WTC11 (cell line): Measurements from ENCODE around the gene HES3. TPM values are rescaled to one million over a fixed set of nuclear protein-coding genes. Genes with fewer than 3 reads are reported as not detected.
A peak's percentile ranks its signal among the peaks of the same experiment; 100 is the strongest.

ENCODE experiments used
- ATAC-seq: fragments of 200-7000 bp; cut with Tn5 transposase; 2 replicates; pipeline ENCODE4 v1.10.0; 2021; ENCODE audit warnings: mild to moderate bottlenecking, moderate library complexity
- CTCF ChIA-PET: fragments of 300-600 bp; sonication (Branson Sonifier 250); formaldehyde crosslinking; loops from one replicate; lab custom pipeline; 2021; ENCODE audit warnings: antibody characterized with exemption; lab: Charles Lee
- POLR2A ChIA-PET: fragments of 350-600 bp; sonication (Branson Sonifier 250); formaldehyde crosslinking; loops from one replicate; lab custom pipeline; 2021; ENCODE audit warnings: antibody characterized with exemption; lab: Charles Lee
- DNase-seq: peaks from one replicate; pipeline ENCODE4 v3.0.0; 2021; ENCODE audit warnings: low spot score
- H3K27ac Mint-ChIP-seq: 2 replicates; pipeline ENCODE4 v1.8.0; 2021; ENCODE audit warnings: mixed read lengths
- H3K27me3 Mint-ChIP-seq: 2 replicates; pipeline ENCODE4 v1.8.0; 2021; ENCODE audit warnings: low read depth, mild to moderate bottlenecking, moderate library complexity, mixed read lengths
- H3K36me3 Mint-ChIP-seq: 2 replicates; pipeline ENCODE4 v1.8.0; 2021; ENCODE audit warnings: mixed read lengths
- H3K4me1 Mint-ChIP-seq: 2 replicates; pipeline ENCODE4 v1.8.0; 2022; ENCODE audit warnings: mixed read lengths
- H3K4me3 Mint-ChIP-seq: 2 replicates; pipeline ENCODE4 v1.8.0; 2021; ENCODE audit warnings: mild to moderate bottlenecking, moderate library complexity, mixed read lengths
- H3K9me3 Mint-ChIP-seq: 2 replicates; pipeline ENCODE4 v1.8.0; 2021; ENCODE audit warnings: mixed read lengths
- ATF2 ChIP-seq: sonication (generic); formaldehyde crosslinking; IDR thresholded peaks from 2 replicates; pipeline ENCODE4 v1.8.1; 2022; ENCODE audit warnings: low read depth, missing genetic modification reagents, borderline replicate concordance
- CREM ChIP-seq: sonication (generic); formaldehyde crosslinking; IDR thresholded peaks from 2 replicates; pipeline ENCODE4 v1.8.1; 2022; ENCODE audit warnings: mild to moderate bottlenecking, missing genetic modification reagents, moderate library complexity
- CTCF ChIP-seq: fragments of 200-600 bp; IDR thresholded peaks from 2 replicates; pipeline ENCODE4 v1.8.0; 2022; ENCODE audit warnings: antibody characterized with exemption
- E2F5 ChIP-seq: sonication (generic); formaldehyde crosslinking; IDR thresholded peaks from 2 replicates; pipeline ENCODE4 v1.8.1; 2022; ENCODE audit warnings: mild to moderate bottlenecking, moderate library complexity, missing genetic modification reagents
- EMX1 ChIP-seq: fragments of 250-450 bp; sonication (Bioruptor Pico); IDR thresholded peaks from 2 replicates; pipeline ENCODE4 v1.8.0; 2021; ENCODE audit warnings: mild to moderate bottlenecking
- FOXK1 ChIP-seq: sonication (generic); formaldehyde crosslinking; IDR thresholded peaks from 2 replicates; pipeline ENCODE4 v1.8.0; 2022; ENCODE audit warnings: mild to moderate bottlenecking, moderate library complexity, missing genetic modification reagents
- HMGA2 ChIP-seq: fragments of 250-450 bp; sonication (Bioruptor Pico); IDR thresholded peaks from 2 replicates; pipeline ENCODE4 v1.4.0; 2021; ENCODE audit warnings: mild to moderate bottlenecking, moderate library complexity
- JUN ChIP-seq: sonication (generic); formaldehyde crosslinking; IDR thresholded peaks from 2 replicates; pipeline ENCODE4 v1.8.0; 2023; ENCODE audit warnings: mild to moderate bottlenecking, missing genetic modification reagents
- KAT7 ChIP-seq: sonication (generic); formaldehyde crosslinking; IDR thresholded peaks from 2 replicates; pipeline ENCODE4 v1.8.1; 2023; ENCODE audit warnings: missing genetic modification reagents, mild to moderate bottlenecking, borderline replicate concordance
- MAX ChIP-seq: sonication (generic); formaldehyde crosslinking; IDR thresholded peaks from 2 replicates; pipeline ENCODE4 v1.8.0; 2022; ENCODE audit warnings: mild to moderate bottlenecking, missing genetic modification reagents
- NR2C2 ChIP-seq: sonication (generic); formaldehyde crosslinking; IDR thresholded peaks from 2 replicates; pipeline ENCODE4 v1.8.0; 2022; ENCODE audit warnings: mild to moderate bottlenecking, missing genetic modification reagents
- OVOL2 ChIP-seq: fragments of 250-450 bp; sonication (Bioruptor Pico); IDR thresholded peaks from 2 replicates; pipeline ENCODE4 v1.9.0; 2021; ENCODE audit warnings: mild to moderate bottlenecking, borderline replicate concordance
- RELA ChIP-seq: sonication (generic); formaldehyde crosslinking; IDR thresholded peaks from 2 replicates; pipeline ENCODE4 v1.8.1; 2022; ENCODE audit warnings: missing genetic modification reagents, mild to moderate bottlenecking, borderline replicate concordance
- RORB ChIP-seq: fragments of 250-450 bp; sonication (Bioruptor Pico); IDR thresholded peaks from 2 replicates; pipeline ENCODE4 v1.9.0; 2021; ENCODE audit warnings: mild to moderate bottlenecking
- SOX15 ChIP-seq: fragments of 250-450 bp; sonication (Bioruptor Pico); IDR thresholded peaks from 2 replicates; pipeline ENCODE4 v1.9.0; 2021; ENCODE audit warnings: mild to moderate bottlenecking
- STAT6 ChIP-seq: sonication (generic); formaldehyde crosslinking; conservative IDR thresholded peaks from 2 replicates; pipeline ENCODE4 v1.8.1; 2023; ENCODE audit warnings: mild to moderate bottlenecking, low read depth, missing genetic modification reagents, moderate library complexity
- ZBTB21 ChIP-seq: sonication (generic); formaldehyde crosslinking; IDR thresholded peaks from 2 replicates; pipeline ENCODE4 v1.8.1; 2023; ENCODE audit warnings: mild to moderate bottlenecking, missing genetic modification reagents, borderline replicate concordance
- ZNF121 ChIP-seq: sonication (generic); formaldehyde crosslinking; IDR thresholded peaks from 2 replicates; pipeline ENCODE4 v1.8.0; 2023; ENCODE audit warnings: missing genetic modification reagents
- ZNF263 ChIP-seq: sonication (generic); formaldehyde crosslinking; IDR thresholded peaks from 2 replicates; pipeline ENCODE4 v1.8.1; 2022; ENCODE audit warnings: low read depth, mild to moderate bottlenecking, moderate library complexity, missing genetic modification reagents
- ZNF317 ChIP-seq: sonication (generic); formaldehyde crosslinking; IDR thresholded peaks from 2 replicates; pipeline ENCODE4 v1.8.1; 2023; ENCODE audit warnings: low read depth, mild to moderate bottlenecking, moderate library complexity, missing genetic modification reagents, borderline replicate concordance
- ZNF396 ChIP-seq: fragments of 250-450 bp; sonication (Bioruptor Pico); IDR thresholded peaks from 2 replicates; pipeline ENCODE4 v1.8.0; 2021; ENCODE audit warnings: mild to moderate bottlenecking, moderate library complexity, borderline replicate concordance
- ZNF423 ChIP-seq: fragments of 250-450 bp; sonication (Bioruptor Pico); IDR thresholded peaks from 2 replicates; pipeline ENCODE4 v2.1.2; 2022; ENCODE audit warnings: mild to moderate bottlenecking, moderate library complexity
- ZNF532 ChIP-seq: fragments of 250-450 bp; sonication (Bioruptor Pico); IDR thresholded peaks from 2 replicates; pipeline ENCODE4 v1.9.0; 2021; ENCODE audit warnings: mild to moderate bottlenecking, borderline replicate concordance
- total RNA-seq: library from RNA; stranded (reverse); gene quantifications from 3 replicates; pipeline ENCODE4 v1.2.3, GENCODE V29; 2021

HES3 gene
- total RNA-seq, 1 experiment from 2014 or later, result 74.7 TPM

- TF ChIP-seq JUN (CRISPR knock-in tag) (no peak; the same call in 1 of the 2 replicates), SOX15 (CRISPR knock-in tag) (no peak), MAX (peak; percentile 94), ZNF317 (CRISPR knock-in tag) (no peak), ZBTB21 (CRISPR knock-in tag) (0 out of 2 replicates have a peak, but pooled peaks have one; percentile 0), STAT6 (CRISPR knock-in tag) (no peak), EMX1 (CRISPR knock-in tag) (no peak), ZNF263 (CRISPR knock-in tag) (no peak), CREM (CRISPR knock-in tag) (no peak; the same call in 1 of the 2 replicates), CTCF (no peak), FOXK1 (CRISPR knock-in tag) (peak; percentile 51; the same call in 1 of the 2 replicates), RELA (CRISPR knock-in tag) (no peak), RORB (CRISPR knock-in tag) (no peak), NR2C2 (CRISPR knock-in tag) (no peak), OVOL2 (CRISPR knock-in tag) (no peak), E2F5 (CRISPR knock-in tag) (no peak; the same call in 1 of the 2 replicates), ZNF396 (CRISPR knock-in tag) (no peak), KAT7 (CRISPR knock-in tag) (no peak; the same call in 1 of the 2 replicates)
Observed at GRCh38 chr1:6241887-6242740, 1.9 kb upstream of the HES3 start (continued).

GRCh38 chr1:6243053-6243834 lies 735 bp upstream of the HES3 start:
- CTCF ChIA-PET, result interaction anchor here (0.8 to 21.4 kb wide), 10 partner anchors 37 to 243 kb away, joined by 3 to 489 read pairs (median 8); partner anchors contain the start of genes HES2 and RNF207

More at GRCh38 chr1:6243053-6243834, 735 bp upstream of the HES3 start:
- 0 out of 2 replicates have a peak, but pooled peaks have one; percentile 1 for TF ChIP-seq ZNF423 (CRISPR knock-in tag)
- TF ChIP-seq HMGA2 (CRISPR knock-in tag), result no peak
- no peak for TF ChIP-seq ZNF532 (CRISPR knock-in tag)
- TF ChIP-seq ZNF121 (CRISPR knock-in tag), result peak; percentile 83
- TF ChIP-seq ZBTB21 (CRISPR knock-in tag), result no peak
- no peak for TF ChIP-seq ATF2 (CRISPR knock-in tag)
- TF ChIP-seq, all 79 proteins: peak for 2
- H3K9me3 Mint-ChIP-seq, result no peaks in the 10 kb centered on the region
- peaks cover 52% of the 10 kb centered on the region for H3K4me1 Mint-ChIP-seq
- no peak for ATAC-seq
- no peak for DNase-seq
- POLR2A ChIA-PET, result interaction anchor here (1.3 kb wide), 1 partner anchor 38 kb away, joined by 4 read pairs; no protein-coding TSS in a partner anchor
- peak overlapping the region; percentile 77 for H3K4me3 Mint-ChIP-seq
- H3K36me3 Mint-ChIP-seq, result no peaks in the 10 kb centered on the region
- peaks cover 25% of the 10 kb centered on the region for H3K27me3 Mint-ChIP-seq
- no peak overlapping the region for H3K27ac Mint-ChIP-seq
